ENCODE results near the gene KCNQ2. TPM values are rescaled to one million over a fixed set of nuclear protein-coding genes. Genes with fewer than 3 reads are reported as not detected.

Gene KCNQ2
- total RNA-seq, 1 donor = 0.36 TPM

DNA sequence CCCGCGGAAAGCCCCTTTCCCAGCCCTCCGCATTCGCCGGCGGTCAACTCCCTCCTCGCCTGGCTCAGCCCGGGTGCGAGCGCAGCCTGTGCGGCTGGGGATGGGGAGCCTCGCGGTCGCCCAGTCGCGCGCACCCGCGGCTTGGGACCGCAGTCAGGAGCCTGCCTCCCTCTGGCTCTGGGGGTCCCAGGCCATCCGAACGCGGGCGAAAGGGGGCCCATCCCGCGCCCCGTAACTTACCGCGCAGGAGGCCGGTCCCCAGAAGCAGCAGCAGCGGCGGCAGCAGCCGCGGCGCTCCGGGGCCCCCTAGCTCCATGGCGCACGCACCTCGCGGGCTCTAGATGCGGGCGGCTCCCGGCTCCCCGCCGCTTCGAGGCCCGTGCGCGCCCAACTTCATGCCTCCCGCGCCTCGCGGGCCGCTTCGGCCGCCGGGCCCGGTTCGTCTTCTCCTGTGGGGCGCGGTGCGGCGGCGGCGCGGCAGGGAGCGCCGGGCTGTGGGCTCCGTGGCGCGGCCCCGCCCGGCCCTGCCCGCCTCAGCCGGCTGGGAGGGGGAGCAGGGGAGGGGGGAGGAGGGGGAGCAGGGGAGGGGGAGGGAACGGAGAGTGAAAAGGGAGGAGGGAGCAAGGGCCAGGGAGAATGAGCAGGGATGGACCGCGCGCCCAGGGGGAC lies 111.5 kb downstream of the KCNQ2 start, which contains the start of gene CHRNA4:
Gene CHRNA4 (minus strand): TSS at position 500 of the 669 bp plus-strand sequence. CDS start 184 bp downstream, at position 316.
- no peak within 1 kb of the TSS for H2AFZ ChIP-seq (ENCODE audit: low read length)

DNA sequence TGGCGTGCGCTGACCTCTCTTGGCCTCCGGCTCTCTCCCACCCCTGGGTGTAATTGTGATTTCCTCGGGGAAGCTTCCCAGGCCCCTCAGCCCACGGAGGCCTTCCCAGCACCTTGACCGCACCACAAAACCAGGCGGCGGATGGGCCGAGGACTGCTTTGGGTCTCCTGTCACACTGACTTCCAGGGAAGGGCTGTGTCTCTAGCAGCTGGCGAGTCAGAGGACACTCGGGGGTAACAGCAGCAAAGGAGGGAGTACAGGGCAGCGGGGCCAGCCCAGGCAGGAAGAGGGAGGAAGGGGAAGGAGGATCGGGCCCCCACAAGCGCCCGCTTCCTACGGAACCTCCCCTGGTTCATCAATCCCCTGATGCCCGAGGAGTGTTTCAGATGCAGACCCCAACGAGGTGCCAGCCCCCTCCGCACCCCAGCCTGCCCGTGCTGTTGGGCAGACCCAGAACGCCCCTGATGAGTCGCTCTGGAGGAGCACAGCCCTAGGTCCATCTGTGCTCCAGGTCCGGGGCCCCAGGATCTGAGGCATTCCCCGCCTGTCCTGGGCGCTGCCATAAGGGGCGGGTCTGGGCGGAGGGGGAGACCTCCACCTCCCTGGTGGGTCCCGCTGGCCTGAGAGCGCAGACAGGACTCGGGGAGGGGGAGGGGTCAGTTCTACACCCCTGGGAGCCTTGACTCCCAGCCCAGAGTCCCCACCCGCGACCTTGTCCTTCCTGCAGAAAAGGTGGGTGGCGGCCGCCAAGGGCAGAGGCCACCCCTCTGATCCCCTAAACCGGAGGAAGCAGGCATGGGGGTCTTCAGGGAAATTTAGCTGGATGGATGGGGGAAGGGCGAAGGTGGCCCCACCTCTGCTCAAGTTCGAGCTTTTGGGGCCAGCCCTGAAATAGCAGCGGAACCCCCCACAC lies 112.3 kb downstream of the KCNQ2 start:
- Histone ChIP-seq H3K36me3 (ENCODE audit: insufficient read depth, low read length) (no peaks in the 10 kb centered on the region), H3K27me3 (ENCODE audit: insufficient read depth, low read length) (peaks cover 4% of the 10 kb centered on the region), H3K4me1 (ENCODE audit: insufficient read depth, low read length) (no peaks in the 10 kb centered on the region), H3K79me2 (ENCODE audit: insufficient read depth, low read length) (no peaks in the 10 kb centered on the region), H4K20me1 (ENCODE audit: insufficient read depth, low read length) (no peaks in the 10 kb centered on the region), H2AFZ (ENCODE audit: low read length) (no peak overlapping the region), H3K4me3 (ENCODE audit: insufficient read depth, low read length) (no peak overlapping the region), H3K4me2 (ENCODE audit: insufficient read depth, low read length) (no peak overlapping the region), H3K27ac (ENCODE audit: low read depth, low read length) (no peak overlapping the region), H3K9me3 (ENCODE audit: low read depth, low read length) (no peaks in the 10 kb centered on the region)
- DNase-seq (ENCODE audit: insufficient read length, low spot score, missing footprints) = no peak
- TF ChIP-seq, protein P1, sequence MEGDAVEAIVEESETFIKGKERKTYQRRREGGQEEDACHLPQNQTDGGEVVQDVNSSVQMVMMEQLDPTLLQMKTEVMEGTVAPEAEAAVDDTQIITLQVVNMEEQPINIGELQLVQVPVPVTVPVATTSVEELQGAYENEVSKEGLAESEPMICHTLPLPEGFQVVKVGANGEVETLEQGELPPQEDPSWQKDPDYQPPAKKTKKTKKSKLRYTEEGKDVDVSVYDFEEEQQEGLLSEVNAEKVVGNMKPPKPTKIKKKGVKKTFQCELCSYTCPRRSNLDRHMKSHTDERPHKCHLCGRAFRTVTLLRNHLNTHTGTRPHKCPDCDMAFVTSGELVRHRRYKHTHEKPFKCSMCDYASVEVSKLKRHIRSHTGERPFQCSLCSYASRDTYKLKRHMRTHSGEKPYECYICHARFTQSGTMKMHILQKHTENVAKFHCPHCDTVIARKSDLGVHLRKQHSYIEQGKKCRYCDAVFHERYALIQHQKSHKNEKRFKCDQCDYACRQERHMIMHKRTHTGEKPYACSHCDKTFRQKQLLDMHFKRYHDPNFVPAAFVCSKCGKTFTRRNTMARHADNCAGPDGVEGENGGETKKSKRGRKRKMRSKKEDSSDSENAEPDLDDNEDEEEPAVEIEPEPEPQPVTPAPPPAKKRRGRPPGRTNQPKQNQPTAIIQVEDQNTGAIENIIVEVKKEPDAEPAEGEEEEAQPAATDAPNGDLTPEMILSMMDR (IDR thresholded peaks at IDR 0.05; ENCODE audit: extremely low read depth, low read depth, low read length) = no peak

More for the DNA sequence above, 111.5 kb downstream of the KCNQ2 start, which contains the start of gene CHRNA4:
- Histone ChIP-seq H3K4me1 (ENCODE audit: insufficient read depth, low read length) (no peaks in the 10 kb centered on the region), H3K27me3 (ENCODE audit: insufficient read depth, low read length) (peaks cover 4% of the 10 kb centered on the region), H3K36me3 (ENCODE audit: insufficient read depth, low read length) (no peaks in the 10 kb centered on the region), H3K27ac (ENCODE audit: low read depth, low read length) (no peak within 1 kb of the TSS), H3K9me3 (ENCODE audit: low read depth, low read length) (no peaks in the 10 kb centered on the region), H4K20me1 (ENCODE audit: insufficient read depth, low read length) (no peaks in the 10 kb centered on the region), H3K4me3 (ENCODE audit: insufficient read depth, low read length) (no peak within 1 kb of the TSS), H3K4me2 (ENCODE audit: insufficient read depth, low read length) (no peak within 1 kb of the TSS), H3K79me2 (ENCODE audit: insufficient read depth, low read length) (no peaks in the 10 kb centered on the region)
- DNase-seq (ENCODE audit: insufficient read length, low spot score, missing footprints) = no peak
- TF ChIP-seq, protein P1 (IDR thresholded peaks at IDR 0.05; ENCODE audit: extremely low read depth, low read depth, low read length) = no peak

DNA sequence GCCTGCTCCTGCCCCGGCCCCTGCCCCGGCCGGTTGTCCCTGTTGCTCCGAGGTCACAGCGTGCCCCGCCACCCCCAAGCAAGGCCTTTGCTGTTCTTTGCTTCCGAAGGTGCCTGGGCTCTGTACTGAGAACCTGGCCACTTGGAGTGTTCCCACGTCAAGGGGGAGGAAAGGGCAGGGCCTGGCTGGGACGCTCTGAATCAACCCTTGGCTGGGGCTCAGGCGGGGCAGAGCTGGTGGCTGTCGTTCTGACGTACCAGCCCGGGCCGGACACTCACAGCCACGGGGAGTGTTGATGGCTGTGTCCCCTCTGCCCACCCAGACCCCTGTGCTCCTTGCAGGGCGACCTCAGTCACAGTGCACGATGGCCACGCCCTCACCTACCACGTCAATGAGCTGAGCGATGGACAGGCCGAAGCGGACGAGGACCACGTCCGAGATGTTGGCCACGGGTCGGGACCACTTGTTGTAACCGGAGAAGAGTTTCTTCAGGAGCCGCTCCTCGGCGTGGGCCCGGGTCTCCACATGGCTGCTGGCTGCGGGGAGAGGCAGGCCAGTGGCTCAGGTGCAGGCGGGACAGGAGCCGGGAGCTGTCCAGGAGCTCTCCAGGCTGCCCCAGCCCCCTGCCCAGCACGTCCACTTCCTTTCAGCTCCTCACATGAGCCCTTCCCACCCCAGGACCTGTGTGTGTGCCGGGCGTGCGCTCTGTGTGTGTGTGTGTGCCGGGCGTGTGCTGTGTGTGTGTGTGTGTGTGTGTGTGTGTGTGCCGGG lies 113.1 kb downstream of the KCNQ2 start:
- no peak for DNase-seq (ENCODE audit: insufficient read length, low spot score, missing footprints)
- H3K9me3 ChIP-seq (ENCODE audit: low read depth, low read length) = no peaks in the 10 kb centered on the region
- H3K27ac ChIP-seq (ENCODE audit: low read depth, low read length) = no peak overlapping the region
- TF ChIP-seq, protein P1 (IDR thresholded peaks at IDR 0.05; ENCODE audit: extremely low read depth, low read depth, low read length) = no peak
- no peaks in the 10 kb centered on the region for H3K79me2 ChIP-seq (ENCODE audit: insufficient read depth, low read length)
- no peak overlapping the region for H2AFZ ChIP-seq (ENCODE audit: low read length)
- H3K36me3 ChIP-seq (ENCODE audit: insufficient read depth, low read length) = no peaks in the 10 kb centered on the region
- no peaks in the 10 kb centered on the region for H3K4me1 ChIP-seq (ENCODE audit: insufficient read depth, low read length)
- no peak overlapping the region for H3K4me2 ChIP-seq (ENCODE audit: insufficient read depth, low read length)
- peaks cover 4% of the 10 kb centered on the region for H3K27me3 ChIP-seq (ENCODE audit: insufficient read depth, low read length)
- no peak overlapping the region for H3K4me3 ChIP-seq (ENCODE audit: insufficient read depth, low read length)
- H4K20me1 ChIP-seq (ENCODE audit: insufficient read depth, low read length) = no peaks in the 10 kb centered on the region

Measured in osteoblast (primary cell).